ENCODE measurements around the gene YES1.
"Not testable (repeated sequence)": the region's sequence is repeated elsewhere in the genome, so short reads cannot be mapped to it uniquely, and the experiment has no call there.

DNA sequence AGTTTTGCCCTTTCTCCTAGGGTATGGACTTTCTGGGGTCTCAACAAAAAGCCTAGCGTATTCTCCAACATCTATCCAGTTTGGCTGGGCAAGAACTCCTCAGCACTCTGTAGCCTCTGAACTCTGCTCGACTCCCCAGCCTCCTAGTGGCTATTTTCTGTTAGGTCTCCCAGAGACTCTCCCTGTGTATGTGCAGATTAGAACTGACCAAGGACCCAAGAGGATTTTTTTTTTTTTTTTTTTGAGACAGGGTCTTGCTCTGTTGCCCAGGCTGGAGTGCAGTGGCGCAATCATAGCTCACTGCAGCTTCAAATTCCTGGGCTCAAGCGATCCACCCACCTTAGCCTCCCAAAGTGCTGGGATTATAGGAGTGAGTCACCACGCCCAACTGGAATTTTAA lies 81.9 kb downstream of the YES1 start:
- TF ChIP-seq, protein P1, sequence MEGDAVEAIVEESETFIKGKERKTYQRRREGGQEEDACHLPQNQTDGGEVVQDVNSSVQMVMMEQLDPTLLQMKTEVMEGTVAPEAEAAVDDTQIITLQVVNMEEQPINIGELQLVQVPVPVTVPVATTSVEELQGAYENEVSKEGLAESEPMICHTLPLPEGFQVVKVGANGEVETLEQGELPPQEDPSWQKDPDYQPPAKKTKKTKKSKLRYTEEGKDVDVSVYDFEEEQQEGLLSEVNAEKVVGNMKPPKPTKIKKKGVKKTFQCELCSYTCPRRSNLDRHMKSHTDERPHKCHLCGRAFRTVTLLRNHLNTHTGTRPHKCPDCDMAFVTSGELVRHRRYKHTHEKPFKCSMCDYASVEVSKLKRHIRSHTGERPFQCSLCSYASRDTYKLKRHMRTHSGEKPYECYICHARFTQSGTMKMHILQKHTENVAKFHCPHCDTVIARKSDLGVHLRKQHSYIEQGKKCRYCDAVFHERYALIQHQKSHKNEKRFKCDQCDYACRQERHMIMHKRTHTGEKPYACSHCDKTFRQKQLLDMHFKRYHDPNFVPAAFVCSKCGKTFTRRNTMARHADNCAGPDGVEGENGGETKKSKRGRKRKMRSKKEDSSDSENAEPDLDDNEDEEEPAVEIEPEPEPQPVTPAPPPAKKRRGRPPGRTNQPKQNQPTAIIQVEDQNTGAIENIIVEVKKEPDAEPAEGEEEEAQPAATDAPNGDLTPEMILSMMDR (IDR thresholded peaks at IDR 0.05; ENCODE audit: low read depth, low read length), result not testable (repeated sequence)
- not testable (repeated sequence) for TF ChIP-seq EZH2phosphoT487 (IDR thresholded peaks at IDR 0.05; ENCODE audit: low read depth)

Data from OCI-LY3 (cell line).